ENCODE data around the gene CHCHD3.

Gene CHCHD3

GRCh38 chr7:132815696-132816311, 266.1 kb downstream of the CHCHD3 start:
- DNase-seq (ENCODE audit: low read depth in 2 of 2): no peak

- DNase-seq (ENCODE audit: low read depth in 2 of 2): no peak
Measured at GRCh38 chr7:132815130-132815529, 266.8 kb downstream of the CHCHD3 start.

GRCh38 chr7:132810561-132810960, 271.3 kb downstream of the CHCHD3 start:
- no peak for DNase-seq (ENCODE audit: low read depth in 2 of 2)

- no peak for DNase-seq (ENCODE audit: low read depth in 2 of 2)
Measured at GRCh38 chr7:132806834-132807233, 275.1 kb downstream of the CHCHD3 start.

GRCh38 chr7:132805766-132806165, 276.1 kb downstream of the CHCHD3 start:
- DNase-seq (ENCODE audit: low read depth in 2 of 2): no peak

- no peak for DNase-seq (ENCODE audit: low read depth in 2 of 2)
Measured at GRCh38 chr7:132804849-132805485, 276.9 kb downstream of the CHCHD3 start.

GRCh38 chr7:132800522-132800921, 281.4 kb downstream of the CHCHD3 start:
- no peak for DNase-seq (ENCODE audit: low read depth in 2 of 2)

GRCh38 chr7:132799081-132799413, 282.8 kb downstream of the CHCHD3 start:
- DNase-seq (ENCODE audit: low read depth in 2 of 2): no peak

GRCh38 chr7:132797152-132797551, 284.7 kb downstream of the CHCHD3 start:
- no peak for DNase-seq (ENCODE audit: low read depth in 2 of 2)

- no peak for DNase-seq (ENCODE audit: low read depth in 2 of 2)
Measured at GRCh38 chr7:132793474-132793873, 288.4 kb downstream of the CHCHD3 start.

- no peak for DNase-seq (ENCODE audit: low read depth in 2 of 2)
Measured at GRCh38 chr7:132791036-132791435, 290.9 kb downstream of the CHCHD3 start.

GRCh38 chr7:132790104-132790503, 291.8 kb downstream of the CHCHD3 start:
- DNase-seq (ENCODE audit: low read depth in 2 of 2): no peak

GRCh38 chr7:132789281-132789680, 292.6 kb downstream of the CHCHD3 start:
- DNase-seq (ENCODE audit: low read depth in 2 of 2): peak in 1 of 2 experiments; percentile 27

- no peak for DNase-seq (ENCODE audit: low read depth in 2 of 2)
Measured at GRCh38 chr7:132785870-132786269, 296.0 kb downstream of the CHCHD3 start.

- no peak for DNase-seq (ENCODE audit: low read depth in 2 of 2)
Measured at GRCh38 chr7:132784406-132784805, 297.5 kb downstream of the CHCHD3 start.

GRCh38 chr7:132783824-132784223, 298.1 kb downstream of the CHCHD3 start:
- DNase-seq (ENCODE audit: low read depth in 2 of 2): no peak

GRCh38 chr7:132782777-132783640, 298.9 kb downstream of the CHCHD3 start:
- DNase-seq (ENCODE audit: low read depth in 2 of 2): peak; percentile 93 to 95

GRCh38 chr7:132780822-132781221, 301.1 kb downstream of the CHCHD3 start:
- DNase-seq (ENCODE audit: low read depth in 2 of 2): no peak

GRCh38 chr7:132779164-132779563, 302.7 kb downstream of the CHCHD3 start:
- no peak for DNase-seq (ENCODE audit: low read depth in 2 of 2)

GRCh38 chr7:132778761-132779160, 303.1 kb downstream of the CHCHD3 start:
- no peak for DNase-seq (ENCODE audit: low read depth in 2 of 2)

GRCh38 chr7:132777956-132778355, 303.9 kb downstream of the CHCHD3 start:
- DNase-seq (ENCODE audit: low read depth in 2 of 2): no peak

GRCh38 chr7:132777414-132777813, 304.5 kb downstream of the CHCHD3 start:
- no peak for DNase-seq (ENCODE audit: low read depth in 2 of 2)

All from fibroblast of skin of left biceps (primary cell).